Renal cortical epithelial cell (primary cell): ENCODE results near the gene ROPN1L. TPM values are rescaled to one million over a fixed set of nuclear protein-coding genes. Genes with fewer than 3 reads are reported as not detected.
A peak's percentile ranks its signal among the peaks of the same experiment; 100 is the strongest.
"Not testable (repeated sequence)": the region's sequence is repeated elsewhere in the genome, so short reads cannot be mapped to it uniquely, and the experiment has no call there.

Source experiments
- DNase-seq: peaks from one replicate; pipeline ENCODE4 v3.0.0-alpha.2; 2011; ENCODE audit warnings: low read depth
- total RNA-seq: library from RNA; depleted of rRNA; stranded (reverse); fragments of >200 nt; gene quantifications from 2 replicates; pipeline ENCODE4 v1.2.3, GENCODE V29; 2014

ROPN1L gene
- total RNA-seq, result 3.1 TPM in 1 of 2 replicates, not detected in the other

- peak; percentile 66 for DNase-seq
Observed at GRCh38 chr5:10441083-10441991, at the start of gene ROPN1L. Gene ROPN1L (plus strand): TSS chr5:10441879. CDS start chr5:10442168, 289 bp downstream.

GRCh38 chr5:10392567-10393328 lies 48.9 kb upstream of the ROPN1L start:
- DNase-seq, result not testable (repeated sequence)

- no peak for DNase-seq
Observed at GRCh38 chr5:10393491-10393890, 48.2 kb upstream of the ROPN1L start.

GRCh38 chr5:10396552-10396951 lies 45.1 kb upstream of the ROPN1L start:
- no peak for DNase-seq

- DNase-seq, result no peak
Observed at GRCh38 chr5:10399839-10400238, 41.8 kb upstream of the ROPN1L start.

- no peak for DNase-seq
Observed at GRCh38 chr5:10400411-10400810, 41.3 kb upstream of the ROPN1L start.

GRCh38 chr5:10400831-10401230 lies 40.8 kb upstream of the ROPN1L start:
- DNase-seq, result no peak

- no peak for DNase-seq
Observed at GRCh38 chr5:10401498-10401897, 40.2 kb upstream of the ROPN1L start.

- DNase-seq, result no peak
Observed at GRCh38 chr5:10403829-10404228, 37.9 kb upstream of the ROPN1L start.

- peak; percentile 35 for DNase-seq
Observed at GRCh38 chr5:10406651-10407050, 35.0 kb upstream of the ROPN1L start.

GRCh38 chr5:10409504-10409903 lies 32.2 kb upstream of the ROPN1L start:
- no peak for DNase-seq

- no peak for DNase-seq
Observed at GRCh38 chr5:10410662-10411061, 31.0 kb upstream of the ROPN1L start.

GRCh38 chr5:10411336-10411735 lies 30.3 kb upstream of the ROPN1L start:
- DNase-seq, result no peak

- DNase-seq, result no peak
Observed at GRCh38 chr5:10416868-10417267, 24.8 kb upstream of the ROPN1L start.

GRCh38 chr5:10418654-10419345 lies 22.9 kb upstream of the ROPN1L start:
- no peak for DNase-seq

GRCh38 chr5:10420468-10420867 lies 21.2 kb upstream of the ROPN1L start:
- DNase-seq, result no peak

GRCh38 chr5:10420932-10421331 lies 20.7 kb upstream of the ROPN1L start:
- no peak for DNase-seq

- no peak for DNase-seq
Observed at GRCh38 chr5:10421896-10422691, 19.6 kb upstream of the ROPN1L start.

- DNase-seq, result no peak
Observed at GRCh38 chr5:10423022-10423421, 18.7 kb upstream of the ROPN1L start.

- DNase-seq, result peak; percentile 47
Observed at GRCh38 chr5:10424124-10424731, 17.5 kb upstream of the ROPN1L start.

GRCh38 chr5:10427201-10427600 lies 14.5 kb upstream of the ROPN1L start:
- DNase-seq, result no peak
